ENCODE measurements around the gene MLLT10.
A peak's percentile ranks its signal among the peaks of the same experiment; 100 is the strongest.
"Not testable (repeated sequence)": the region's sequence is repeated elsewhere in the genome, so short reads cannot be mapped to it uniquely, and the experiment has no call there.

The MLLT10 gene

GRCh38 chr10:21527598-21528235 lies 6.3 kb upstream of the MLLT10 start:
- no peak for DNase-seq (ENCODE audit: low read depth in 2 of 2, low spot score in 1 of 2)

GRCh38 chr10:21528236-21529031 lies 5.6 kb upstream of the MLLT10 start:
- no peak for DNase-seq (ENCODE audit: low read depth in 2 of 2, low spot score in 1 of 2)

GRCh38 chr10:21529032-21529910 lies 4.8 kb upstream of the MLLT10 start:
- no peak for DNase-seq (ENCODE audit: low read depth in 2 of 2, low spot score in 1 of 2)

GRCh38 chr10:21530168-21530567 lies 3.9 kb upstream of the MLLT10 start:
- DNase-seq (ENCODE audit: low read depth in 2 of 2, low spot score in 1 of 2) = no peak

- DNase-seq (ENCODE audit: low read depth in 2 of 2, low spot score in 1 of 2) = no peak
Observed at GRCh38 chr10:21530641-21531040, 3.4 kb upstream of the MLLT10 start.

GRCh38 chr10:21531164-21531563 lies 2.9 kb upstream of the MLLT10 start:
- no peak for DNase-seq (ENCODE audit: low read depth in 2 of 2, low spot score in 1 of 2)

- DNase-seq (ENCODE audit: low read depth in 2 of 2, low spot score in 1 of 2) = no peak
Observed at GRCh38 chr10:21532694-21533466, 1.2 kb upstream of the MLLT10 start.

GRCh38 chr10:21534280-21534586 lies 201 bp downstream of the MLLT10 start:
- DNase-seq (ENCODE audit: low read depth in 2 of 2, low spot score in 1 of 2) = no peak

GRCh38 chr10:21534604-21535493 lies 817 bp downstream of the MLLT10 start:
- DNase-seq (ENCODE audit: low read depth in 2 of 2, low spot score in 1 of 2) = peak in 1 of 2 donors; percentile 4

GRCh38 chr10:21535494-21535965 lies 1.5 kb downstream of the MLLT10 start:
- no peak for DNase-seq (ENCODE audit: low read depth in 2 of 2, low spot score in 1 of 2)

GRCh38 chr10:21535976-21536375 lies 1.9 kb downstream of the MLLT10 start:
- not testable (repeated sequence) for DNase-seq (ENCODE audit: low read depth in 2 of 2, low spot score in 1 of 2)

GRCh38 chr10:21536874-21537273 lies 2.8 kb downstream of the MLLT10 start:
- DNase-seq (ENCODE audit: low read depth in 2 of 2, low spot score in 1 of 2) = no peak

GRCh38 chr10:21540701-21541100 lies 6.7 kb downstream of the MLLT10 start:
- DNase-seq (ENCODE audit: low read depth in 2 of 2, low spot score in 1 of 2) = not testable (repeated sequence)

- no peak for DNase-seq (ENCODE audit: low read depth in 2 of 2, low spot score in 1 of 2)
Observed at GRCh38 chr10:21547246-21547645, 13.2 kb downstream of the MLLT10 start.

- DNase-seq (ENCODE audit: low read depth in 2 of 2, low spot score in 1 of 2) = no peak
Observed at GRCh38 chr10:21552638-21553037, 18.6 kb downstream of the MLLT10 start.

- DNase-seq (ENCODE audit: low read depth in 2 of 2, low spot score in 1 of 2) = no peak
Observed at GRCh38 chr10:21556527-21556926, 22.5 kb downstream of the MLLT10 start.

- not testable (repeated sequence) for DNase-seq (ENCODE audit: low read depth in 2 of 2, low spot score in 1 of 2)
Observed at GRCh38 chr10:21558984-21559383, 25.0 kb downstream of the MLLT10 start.

- no peak for DNase-seq (ENCODE audit: low read depth in 2 of 2, low spot score in 1 of 2)
Observed at GRCh38 chr10:21570761-21571521, 36.9 kb downstream of the MLLT10 start.

GRCh38 chr10:21572578-21572977 lies 38.5 kb downstream of the MLLT10 start:
- no peak for DNase-seq (ENCODE audit: low read depth in 2 of 2, low spot score in 1 of 2)

All from stimulated activated CD8-positive, alpha-beta memory T cell treated with anti-CD3 and anti-CD28 coated beads, Interleukin-4, amount 100 ng/mL, for 4 hours (primary cell).